ENCODE measurements around the gene HBZ. TPM values are rescaled to one million over a fixed set of nuclear protein-coding genes. Genes with fewer than 3 reads are reported as not detected.

Gene HBZ
- total and polyA plus RNA-seq, 9 of the 15 experiments (the other 6 are each of a cell fraction or from before 2014, with no cell fraction given) = 58.0 to 610 (median 113) TPM

DNA sequence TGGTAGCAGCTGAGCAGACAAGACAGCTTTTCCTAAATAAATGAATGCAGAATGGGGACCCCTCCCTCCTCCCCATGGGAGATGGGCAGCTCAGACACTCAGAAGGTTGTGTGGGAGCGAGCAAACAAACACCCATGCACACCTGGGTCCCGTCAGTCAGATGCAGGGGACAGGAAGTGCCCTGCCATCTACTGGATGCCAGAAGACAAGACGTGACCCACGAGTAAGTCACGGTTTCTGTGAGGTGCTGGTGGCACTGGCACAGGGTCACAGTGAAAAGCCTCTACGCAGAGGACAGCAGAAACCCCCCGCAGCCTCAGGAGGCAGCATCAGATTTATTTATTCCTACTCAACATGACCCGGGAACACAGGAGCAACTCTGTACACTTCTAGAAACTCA, 36.2 kb downstream of the HBZ start (continued):
- TF ChIP-seq, protein P1, sequence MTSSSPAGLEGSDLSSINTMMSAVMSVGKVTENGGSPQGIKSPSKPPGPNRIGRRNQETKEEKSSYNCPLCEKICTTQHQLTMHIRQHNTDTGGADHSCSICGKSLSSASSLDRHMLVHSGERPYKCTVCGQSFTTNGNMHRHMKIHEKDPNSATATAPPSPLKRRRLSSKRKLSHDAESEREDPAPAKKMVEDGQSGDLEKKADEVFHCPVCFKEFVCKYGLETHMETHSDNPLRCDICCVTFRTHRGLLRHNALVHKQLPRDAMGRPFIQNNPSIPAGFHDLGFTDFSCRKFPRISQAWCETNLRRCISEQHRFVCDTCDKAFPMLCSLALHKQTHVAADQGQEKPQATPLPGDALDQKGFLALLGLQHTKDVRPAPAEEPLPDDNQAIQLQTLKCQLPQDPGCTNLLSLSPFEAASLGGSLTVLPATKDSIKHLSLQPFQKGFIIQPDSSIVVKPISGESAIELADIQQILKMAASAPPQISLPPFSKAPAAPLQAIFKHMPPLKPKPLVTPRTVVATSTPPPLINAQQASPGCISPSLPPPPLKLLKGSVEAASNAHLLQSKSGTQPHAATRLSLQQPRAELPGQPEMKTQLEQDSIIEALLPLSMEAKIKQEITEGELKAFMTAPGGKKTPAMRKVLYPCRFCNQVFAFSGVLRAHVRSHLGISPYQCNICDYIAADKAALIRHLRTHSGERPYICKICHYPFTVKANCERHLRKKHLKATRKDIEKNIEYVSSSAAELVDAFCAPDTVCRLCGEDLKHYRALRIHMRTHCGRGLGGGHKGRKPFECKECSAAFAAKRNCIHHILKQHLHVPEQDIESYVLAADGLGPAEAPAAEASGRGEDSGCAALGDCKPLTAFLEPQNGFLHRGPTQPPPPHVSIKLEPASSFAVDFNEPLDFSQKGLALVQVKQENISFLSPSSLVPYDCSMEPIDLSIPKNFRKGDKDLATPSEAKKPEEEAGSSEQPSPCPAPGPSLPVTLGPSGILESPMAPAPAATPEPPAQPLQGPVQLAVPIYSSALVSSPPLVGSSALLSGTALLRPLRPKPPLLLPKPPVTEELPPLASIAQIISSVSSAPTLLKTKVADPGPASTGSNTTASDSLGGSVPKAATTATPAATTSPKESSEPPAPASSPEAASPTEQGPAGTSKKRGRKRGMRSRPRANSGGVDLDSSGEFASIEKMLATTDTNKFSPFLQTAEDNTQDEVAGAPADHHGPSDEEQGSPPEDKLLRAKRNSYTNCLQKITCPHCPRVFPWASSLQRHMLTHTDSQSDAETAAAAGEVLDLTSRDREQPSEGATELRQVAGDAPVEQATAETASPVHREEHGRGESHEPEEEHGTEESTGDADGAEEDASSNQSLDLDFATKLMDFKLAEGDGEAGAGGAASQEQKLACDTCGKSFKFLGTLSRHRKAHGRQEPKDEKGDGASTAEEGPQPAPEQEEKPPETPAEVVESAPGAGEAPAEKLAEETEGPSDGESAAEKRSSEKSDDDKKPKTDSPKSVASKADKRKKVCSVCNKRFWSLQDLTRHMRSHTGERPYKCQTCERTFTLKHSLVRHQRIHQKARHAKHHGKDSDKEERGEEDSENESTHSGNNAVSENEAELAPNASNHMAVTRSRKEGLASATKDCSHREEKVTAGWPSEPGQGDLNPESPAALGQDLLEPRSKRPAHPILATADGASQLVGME (CRISPR knock-in tag; IDR thresholded peaks at IDR 0.05) = no peak

DNA sequence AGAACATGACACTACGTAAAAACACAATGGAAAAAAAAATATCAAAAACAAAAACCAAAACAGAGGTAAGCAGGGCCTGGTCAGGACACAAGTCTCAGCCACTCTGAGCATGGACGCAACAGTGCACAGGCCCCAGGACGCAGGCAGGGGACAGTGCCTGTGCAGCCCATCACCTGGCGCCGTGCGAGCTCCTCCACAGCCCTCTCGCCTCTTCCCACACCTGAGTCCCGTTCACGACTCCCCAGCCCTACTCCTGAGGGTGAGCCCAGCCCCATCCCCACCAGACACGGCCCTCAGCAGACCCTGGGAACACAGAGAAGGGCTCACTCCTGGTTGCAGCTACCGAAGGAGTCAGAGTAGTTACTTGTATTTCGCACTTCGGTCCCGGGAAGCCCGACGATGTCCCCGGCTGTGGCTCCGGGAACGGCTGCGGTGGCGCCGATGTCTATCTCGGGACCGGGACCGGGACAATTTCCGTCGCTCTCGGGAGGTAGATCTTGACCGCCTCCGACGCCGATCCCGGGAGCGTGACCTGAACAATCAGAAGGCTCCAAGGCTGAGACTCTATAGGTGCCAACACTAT, 37.3 kb downstream of the HBZ start:
- Histone ChIP-seq H3K79me2 (ENCODE audit: control insufficient read depth, insufficient read depth, low read length) (no peaks in the 10 kb centered on the region; the same call in 2 of the 3 replicates), H3K4me1 (replicated peaks in 1 of 2; ENCODE audit: control insufficient read depth in 2 of 2, insufficient read depth in 2 of 2, low read length in 2 of 2) (peaks cover 0 to 13% of the 10 kb centered on the region in 2 experiments; a peak in 2 of 5 replicates), H3K9me3 (replicated peaks; ENCODE audit: control insufficient read depth, insufficient read depth, low read depth, low read length) (peaks cover 2% of the 10 kb centered on the region; the same call in 1 of the 2 replicates), H3K27me3 (ENCODE audit: control insufficient read depth in 2 of 2, insufficient read depth in 2 of 2, low read length in 2 of 2) (no peaks in the 10 kb centered on the region), H3K9ac (ENCODE audit: insufficient read depth in 1 of 2, low read depth in 2 of 2, low read length in 2 of 2) (peak overlapping the region in 1 of 2 experiments; percentile 13; a peak in 1 of 4 replicates), H2AFZ (ENCODE audit: low read depth, low read length) (no peak overlapping the region), H3K4me2 (ENCODE audit: insufficient read depth, low read length) (no peak overlapping the region), H3K4me3 (no peak overlapping the region), H3K36me3 (ENCODE audit: control insufficient read depth, insufficient read depth, low read length) (peaks cover 80% of the 10 kb centered on the region), H3K27ac (ENCODE audit: extremely low read depth, low read depth, low read length) (no peak overlapping the region), H3K9me1 (ENCODE audit: control insufficient read depth, insufficient read depth, low read length) (no peaks in the 10 kb centered on the region), H4K20me1 (replicated peaks; ENCODE audit: control insufficient read depth, insufficient read depth, low read length) (no peaks in the 10 kb centered on the region)
- ChIA-PET CTCF (ENCODE audit: low intra/inter-chr PET ratio) (no interaction called here), POLR2A (no interaction called here)
- no peak for ATAC-seq
- DNase-seq (ENCODE audit: extremely low read depth in 1 of 4, low spot score in 3 of 4) = no peak
- 98% methylated on average over 32 of the region's 34 CpGs for WGBS (ENCODE audit: insufficient coverage, low coverage, missing lambda C conversion rate)
- TF ChIP-seq SMAD2 (IDR thresholded peaks at IDR 0.05; ENCODE audit: low read depth, low read length) = no peak
- TF ChIP-seq JUNB (CRISPR knock-in tag; conservative IDR thresholded peaks at IDR 0.05) = no peak
- TF ChIP-seq, protein P2, sequence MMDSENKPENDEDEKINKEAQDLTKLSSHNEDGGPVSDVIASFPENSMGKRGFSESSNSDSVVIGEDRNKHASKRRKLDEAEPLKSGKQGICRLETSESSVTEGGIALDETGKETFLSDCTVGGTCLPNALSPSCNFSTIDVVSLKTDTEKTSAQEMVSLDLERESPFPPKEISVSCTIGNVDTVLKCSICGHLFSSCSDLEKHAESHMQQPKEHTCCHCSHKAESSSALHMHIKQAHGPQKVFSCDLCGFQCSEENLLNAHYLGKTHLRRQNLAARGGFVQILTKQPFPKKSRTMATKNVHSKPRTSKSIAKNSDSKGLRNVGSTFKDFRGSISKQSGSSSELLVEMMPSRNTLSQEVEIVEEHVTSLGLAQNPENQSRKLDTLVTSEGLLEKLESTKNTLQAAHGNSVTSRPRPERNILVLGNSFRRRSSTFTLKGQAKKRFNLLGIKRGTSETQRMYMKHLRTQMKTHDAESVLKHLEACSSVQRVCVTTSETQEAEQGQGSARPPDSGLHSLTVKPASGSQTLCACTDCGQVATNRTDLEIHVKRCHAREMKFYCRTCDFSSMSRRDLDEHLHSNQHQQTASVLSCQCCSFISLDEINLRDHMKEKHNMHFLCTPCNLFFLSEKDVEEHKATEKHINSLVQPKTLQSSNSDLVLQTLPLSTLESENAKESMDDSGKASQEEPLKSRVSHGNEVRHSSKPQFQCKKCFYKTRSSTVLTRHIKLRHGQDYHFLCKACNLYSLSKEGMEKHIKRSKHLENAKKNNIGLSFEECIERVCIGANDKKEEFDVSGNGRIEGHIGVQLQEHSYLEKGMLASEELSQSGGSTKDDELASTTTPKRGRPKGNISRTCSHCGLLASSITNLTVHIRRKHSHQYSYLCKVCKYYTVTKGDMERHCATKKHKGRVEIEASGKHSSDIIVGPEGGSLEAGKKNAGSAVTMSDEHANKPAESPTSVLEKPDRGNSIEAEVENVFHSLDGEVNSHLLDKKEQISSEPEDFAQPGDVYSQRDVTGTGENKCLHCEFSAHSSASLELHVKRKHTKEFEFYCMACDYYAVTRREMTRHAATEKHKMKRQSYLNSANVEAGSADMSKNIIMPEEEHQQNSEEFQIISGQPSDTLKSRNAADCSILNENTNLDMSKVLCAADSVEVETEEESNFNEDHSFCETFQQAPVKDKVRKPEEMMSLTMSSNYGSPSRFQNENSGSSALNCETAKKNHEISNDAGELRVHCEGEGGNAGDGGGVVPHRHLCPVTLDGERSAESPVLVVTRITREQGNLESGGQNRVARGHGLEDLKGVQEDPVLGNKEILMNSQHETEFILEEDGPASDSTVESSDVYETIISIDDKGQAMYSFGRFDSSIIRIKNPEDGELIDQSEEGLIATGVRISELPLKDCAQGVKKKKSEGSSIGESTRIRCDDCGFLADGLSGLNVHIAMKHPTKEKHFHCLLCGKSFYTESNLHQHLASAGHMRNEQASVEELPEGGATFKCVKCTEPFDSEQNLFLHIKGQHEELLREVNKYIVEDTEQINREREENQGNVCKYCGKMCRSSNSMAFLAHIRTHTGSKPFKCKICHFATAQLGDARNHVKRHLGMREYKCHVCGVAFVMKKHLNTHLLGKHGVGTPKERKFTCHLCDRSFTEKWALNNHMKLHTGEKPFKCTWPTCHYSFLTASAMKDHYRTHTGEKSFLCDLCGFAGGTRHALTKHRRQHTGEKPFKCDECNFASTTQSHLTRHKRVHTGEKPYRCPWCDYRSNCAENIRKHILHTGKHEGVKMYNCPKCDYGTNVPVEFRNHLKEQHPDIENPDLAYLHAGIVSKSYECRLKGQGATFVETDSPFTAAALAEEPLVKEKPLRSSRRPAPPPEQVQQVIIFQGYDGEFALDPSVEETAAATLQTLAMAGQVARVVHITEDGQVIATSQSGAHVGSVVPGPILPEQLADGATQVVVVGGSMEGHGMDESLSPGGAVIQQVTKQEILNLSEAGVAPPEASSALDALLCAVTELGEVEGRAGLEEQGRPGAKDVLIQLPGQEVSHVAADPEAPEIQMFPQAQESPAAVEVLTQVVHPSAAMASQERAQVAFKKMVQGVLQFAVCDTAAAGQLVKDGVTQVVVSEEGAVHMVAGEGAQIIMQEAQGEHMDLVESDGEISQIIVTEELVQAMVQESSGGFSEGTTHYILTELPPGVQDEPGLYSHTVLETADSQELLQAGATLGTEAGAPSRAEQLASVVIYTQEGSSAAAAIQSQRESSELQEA (IDR thresholded peaks at IDR 0.05; ENCODE audit: low read depth) = no peak
- TF ChIP-seq POLR2G (IDR thresholded peaks at IDR 0.05; ENCODE audit: low read depth, low read length) = peak; percentile 57; the same call in 1 of the 2 replicates
- FAIRE-seq = no peak
- in situ Hi-C loops (cut with MboI) (no loop called here), intact Hi-C loops (cut with micrococcal nuclease) (no loop called here)
- no TSS peak for BruUV-seq (replicated peaks)
